Hepatocyte (in vitro differentiated cells): ENCODE data around the gene SFMBT2.

ENCODE experiments used
- CTCF ChIP-seq: fragments of 200-600 bp; sonication (generic); IDR thresholded peaks from 2 replicates; pipeline ENCODE4 v1.5.1; 2016; ENCODE audit warnings: antibody characterized with exemption, mild to moderate bottlenecking; ENCODE audit not compliant: poor library complexity
- EZH2 ChIP-seq: fragments of 200-600 bp; sonication (generic); IDR thresholded peaks from 2 replicates; pipeline ENCODE4 v1.6.1; 2016; ENCODE audit warnings: antibody characterized with exemption, mild to moderate bottlenecking, borderline replicate concordance

DNA sequence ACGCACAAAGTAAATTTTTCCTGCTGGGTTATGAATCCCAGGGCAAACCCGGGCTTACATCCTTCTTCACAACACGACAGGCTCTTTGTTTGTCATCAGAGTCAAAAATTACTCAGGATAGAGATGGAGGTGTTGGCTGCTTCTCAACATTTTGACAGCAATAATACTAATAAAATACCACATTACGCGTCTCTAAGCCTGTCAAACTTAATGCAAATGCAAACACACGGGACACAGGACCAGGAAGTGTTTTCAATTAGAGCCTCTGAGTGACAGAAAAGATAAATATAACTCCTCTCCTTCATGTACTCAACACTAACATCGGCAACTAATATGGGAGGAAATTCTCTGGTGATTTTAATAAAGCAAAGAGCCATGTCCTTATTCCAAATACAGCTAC lies 128.4 kb downstream of the SFMBT2 start:
- TF ChIP-seq CTCF (no peak), EZH2 (no peak)
